Lung (tissue), 12 donors: Measurements from ENCODE around the gene MED13L. TPM values are rescaled to one million over a fixed set of nuclear protein-coding genes. Genes with fewer than 3 reads are reported as not detected.

ENCODE experiments used
- ATAC-seq: fragments of 200-7000 bp; cut with Tn5 transposase; one replicate; pipeline ENCODE4 v1.9.1; 2020; ENCODE audit warnings: moderate number of reproducible peaks; ENCODE audit not compliant: insufficient read depth, low FRiP score
- DNase-seq, 3 donors: peaks; one replicate each; pipeline ENCODE4 v3.0.0-alpha.2; 2013 to 2017
- H3K27ac ChIP-seq, 2 donors: one replicate each; pipeline ENCODE4 v1.5.1; 2013; ENCODE audit warnings: mild to moderate bottlenecking in 2 of 2, moderate library complexity in 2 of 2, control low read depth in 1 of 2, inconsistent platforms in 1 of 2, low read depth in 1 of 2, low read length in 1 of 2
- H3K27me3 ChIP-seq, 3 donors: one replicate each; pipeline ENCODE4 v1.5.1; 2013; ENCODE audit warnings: low read length in 2 of 3; ENCODE audit not compliant: control insufficient read depth in 3 of 3, insufficient read depth in 3 of 3
- H3K36me3 ChIP-seq, 4 donors: one replicate each; pipeline ENCODE4 v1.5.1; 2013; ENCODE audit warnings: low read length in 4 of 4, mild to moderate bottlenecking in 1 of 4, moderate library complexity in 1 of 4; ENCODE audit not compliant: control insufficient read depth in 4 of 4, insufficient read depth in 4 of 4
- H3K4me1 ChIP-seq, 5 donors: one replicate each; pipeline ENCODE4 v1.5.1; 2013; ENCODE audit warnings: low read length in 5 of 5, mild to moderate bottlenecking in 2 of 5, moderate library complexity in 1 of 5; ENCODE audit not compliant: control insufficient read depth in 5 of 5, insufficient read depth in 5 of 5
- H3K4me3 ChIP-seq: one replicate; pipeline ENCODE4 v1.5.1; 2013; ENCODE audit warnings: mild to moderate bottlenecking, control low read depth, moderate library complexity
- H3K9ac ChIP-seq, 2 donors: one replicate each; pipeline ENCODE4 v1.5.1; 2013; ENCODE audit warnings: low read length in 2 of 2, control low read depth in 1 of 2; ENCODE audit not compliant: insufficient read depth in 1 of 2
- H3K9me3 ChIP-seq, 4 donors: one replicate each; pipeline ENCODE4 v1.5.1; 2013; ENCODE audit warnings: low read length in 3 of 4, mild to moderate bottlenecking in 1 of 4, moderate library complexity in 1 of 4; ENCODE audit not compliant: control insufficient read depth in 4 of 4, insufficient read depth in 3 of 4
- WGBS, 2 donors: extraction: QIAGEN DNeasy Blood & Tissue Kit; methylation state at CpG; one replicate each; pipeline ENCODE4 v1.1.7; 2013; 5-methylcytosine and 5-hydroxymethylcytosine counted together
- polyA plus RNA-seq, 2 donors: library from polyadenylated mRNA; stranded (reverse); fragments of 200-250 nt; gene quantifications; one replicate each; pipeline ENCODE4 v1.2.1, GENCODE V29; 2013
- total RNA-seq, 2 donors: library from RNA; depleted of rRNA in 1 of 2; stranded (reverse); fragments of >200 nt in 1 of 2; gene quantifications; one replicate each; pipeline ENCODE4 v1.2.1, GENCODE V29; 2014 to 2021
- TF ChIP-seq, protein P1 (sequence below): IDR thresholded peaks from 2 replicates; pipeline ENCODE4 v1.5.1; 2012; ENCODE audit warnings: mild to moderate bottlenecking; ENCODE audit errors: control extremely low read depth, extremely low read depth
- donor health status: control.
- donor health status: control.
- donor health status: Bipolar disorder and iron deficiency.
- donor health status: healthy.
- donor health status: DM: yes; HTN: yes; CAD: no.

The MED13L gene
- total and polyA plus RNA-seq, 4 donors, result 18.2 to 329 (median 71.4) TPM

GRCh38 chr12:116293687-116294453 lies 16.4 kb upstream of the MED13L start:
- Histone ChIP-seq H3K27ac (no peak overlapping the region), H3K9me3 (no peaks in the 10 kb centered on the region), H3K4me1 (peaks cover 0 to 18% (median 2%) of the 10 kb centered on the region in 5 donors), H3K27me3 (no peaks in the 10 kb centered on the region), H3K9ac (no peak overlapping the region), H3K36me3 (no peaks in the 10 kb centered on the region), H3K4me3 (no peak overlapping the region)
- WGBS, 2 donors, result 77 to 89% methylated on average over 4 of the region's 4 CpGs
- ATAC-seq (no peak), DNase-seq (peak in 2 of 3 donors; percentile 64 to 65)
- TF ChIP-seq, protein P1, sequence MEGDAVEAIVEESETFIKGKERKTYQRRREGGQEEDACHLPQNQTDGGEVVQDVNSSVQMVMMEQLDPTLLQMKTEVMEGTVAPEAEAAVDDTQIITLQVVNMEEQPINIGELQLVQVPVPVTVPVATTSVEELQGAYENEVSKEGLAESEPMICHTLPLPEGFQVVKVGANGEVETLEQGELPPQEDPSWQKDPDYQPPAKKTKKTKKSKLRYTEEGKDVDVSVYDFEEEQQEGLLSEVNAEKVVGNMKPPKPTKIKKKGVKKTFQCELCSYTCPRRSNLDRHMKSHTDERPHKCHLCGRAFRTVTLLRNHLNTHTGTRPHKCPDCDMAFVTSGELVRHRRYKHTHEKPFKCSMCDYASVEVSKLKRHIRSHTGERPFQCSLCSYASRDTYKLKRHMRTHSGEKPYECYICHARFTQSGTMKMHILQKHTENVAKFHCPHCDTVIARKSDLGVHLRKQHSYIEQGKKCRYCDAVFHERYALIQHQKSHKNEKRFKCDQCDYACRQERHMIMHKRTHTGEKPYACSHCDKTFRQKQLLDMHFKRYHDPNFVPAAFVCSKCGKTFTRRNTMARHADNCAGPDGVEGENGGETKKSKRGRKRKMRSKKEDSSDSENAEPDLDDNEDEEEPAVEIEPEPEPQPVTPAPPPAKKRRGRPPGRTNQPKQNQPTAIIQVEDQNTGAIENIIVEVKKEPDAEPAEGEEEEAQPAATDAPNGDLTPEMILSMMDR, result no peak

DNA sequence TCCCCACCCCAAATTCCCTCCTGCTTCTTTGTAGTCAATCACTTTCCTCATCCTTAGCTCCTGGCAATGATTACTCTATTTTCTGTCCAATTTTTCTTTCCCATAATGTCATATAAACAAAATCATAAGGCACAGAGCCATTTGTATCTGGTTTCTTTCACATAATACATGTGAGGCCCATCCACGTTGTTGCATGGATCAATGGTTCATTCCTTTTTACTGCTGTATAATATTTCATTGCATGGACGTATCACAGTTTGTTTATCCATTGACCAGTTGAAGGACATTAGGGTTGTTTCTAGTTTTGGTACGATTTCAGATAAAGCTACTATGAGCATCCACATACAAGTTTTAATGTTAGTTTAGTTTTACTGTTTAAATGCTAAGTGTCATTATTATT lies 13.7 kb upstream of the MED13L start:
- 93 to 95% methylated on average over 3 of the region's 3 CpGs for WGBS, 2 donors
- no peak overlapping the region for H3K9ac ChIP-seq
- H3K27me3 ChIP-seq, result no peaks in the 10 kb centered on the region
- DNase-seq (no peak), ATAC-seq (no peak)
- H3K9me3 ChIP-seq, result no peaks in the 10 kb centered on the region
- H3K36me3 ChIP-seq, result no peaks in the 10 kb centered on the region
- peaks cover 0 to 20% (median 2%) of the 10 kb centered on the region in 5 donors for H3K4me1 ChIP-seq
- H3K4me3 ChIP-seq, result no peak overlapping the region
- no peak overlapping the region for H3K27ac ChIP-seq
- TF ChIP-seq, protein P1, result no peak

DNA sequence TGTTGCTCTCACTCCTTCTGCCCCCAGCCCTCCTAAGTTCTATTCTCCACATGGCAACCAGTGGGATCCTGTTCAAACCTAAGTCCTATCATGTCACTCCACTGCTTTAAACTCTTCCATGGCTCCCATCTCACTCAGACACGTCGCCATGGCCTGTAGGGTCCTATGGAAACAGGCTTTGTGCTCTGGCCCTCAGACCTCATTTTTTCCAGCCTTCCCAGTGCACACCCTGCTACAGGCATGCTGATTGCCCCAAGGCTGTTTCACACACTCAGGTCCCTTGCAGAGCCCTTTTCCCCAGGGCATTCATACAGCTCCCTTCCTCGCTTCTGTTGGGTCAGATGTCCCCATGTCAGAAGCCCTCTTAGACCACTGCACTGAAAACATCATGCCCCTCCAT lies 11.2 kb upstream of the MED13L start:
- no peak for ATAC-seq
- WGBS, 2 donors, result 94 to 95% methylated on average over 3 of the region's 3 CpGs
- H3K9ac ChIP-seq, result no peak overlapping the region
- H3K4me3 ChIP-seq, result no peak overlapping the region
- no peaks in the 10 kb centered on the region for H3K36me3 ChIP-seq
- peaks cover 0 to 7% (median 0%) of the 10 kb centered on the region in 5 donors for H3K4me1 ChIP-seq
- H3K27ac ChIP-seq, result no peak overlapping the region
- TF ChIP-seq, protein P1, result no peak
- no peak for DNase-seq
- H3K9me3 ChIP-seq, result no peaks in the 10 kb centered on the region
- H3K27me3 ChIP-seq, result no peaks in the 10 kb centered on the region
